Brain microvascular endothelial cell (primary cell): Measurements from ENCODE around the gene NOTCH2.

ENCODE experiments used
- DNase-seq: peaks from one replicate; pipeline ENCODE4 v3.0.0-alpha.2; 2020
- H3K27ac ChIP-seq: fragments of 250-450 bp; sonication (Bioruptor Pico); 2 replicates; pipeline ENCODE4 v1.5.1; 2020; ENCODE audit warnings: mild to moderate bottlenecking, moderate library complexity
- H3K27me3 ChIP-seq: fragments of 250-450 bp; sonication (Bioruptor Pico); replicated peaks from 2 replicates; pipeline ENCODE4 v1.5.1; 2020; ENCODE audit warnings: mild to moderate bottlenecking
- H3K36me3 ChIP-seq: fragments of 250-450 bp; sonication (Bioruptor Pico); replicated peaks from 2 replicates; pipeline ENCODE4 v1.5.1; 2020; ENCODE audit warnings: mild to moderate bottlenecking
- H3K4me3 ChIP-seq: 2 replicates; pipeline ENCODE4 v1.5.1; 2011; ENCODE audit warnings: low read depth, mild to moderate bottlenecking, control low read depth, low read length, moderate library complexity
- in situ Hi-C: cut with HindIII; loops from 2 replicates; pipeline ENCODE4 v1.10.0; 2017; ENCODE audit warnings: low sequenced_read_pairs, low pct_ligation_motif_present
- TF ChIP-seq, protein P1 (sequence below): IDR thresholded peaks from 2 replicates; pipeline ENCODE4 v1.5.1; 2011; ENCODE audit warnings: low read depth, mild to moderate bottlenecking, moderate library complexity, low read length, control low read depth, inconsistent platforms; ENCODE audit errors: missing control alignments

NOTCH2 gene

DNA sequence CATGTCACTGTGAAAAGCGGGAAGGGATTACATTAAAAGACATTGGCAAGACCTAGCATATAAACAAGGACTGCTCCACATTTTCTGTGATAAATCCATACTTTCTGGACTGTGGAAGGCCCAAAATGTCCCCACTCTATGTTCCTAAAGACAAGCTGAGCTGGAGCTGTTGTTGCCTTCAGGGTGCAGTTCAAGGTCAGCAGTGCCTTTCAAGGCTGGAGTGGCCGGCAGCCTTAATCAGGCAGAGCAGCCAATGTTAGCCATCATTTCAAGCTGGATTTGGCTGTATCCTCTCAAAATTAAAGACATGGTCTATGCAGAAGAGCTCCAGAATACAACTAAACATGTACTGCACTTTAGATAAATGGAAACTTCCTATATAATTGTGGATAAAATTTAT lies 102.8 kb downstream of the NOTCH2 start:
- peaks cover 86% of the 10 kb centered on the region for H3K36me3 ChIP-seq
- in situ Hi-C loops, result no loop called here
- H3K27me3 ChIP-seq, result no peaks in the 10 kb centered on the region
- H3K27ac ChIP-seq, result no peak overlapping the region
- no peak for DNase-seq
- no peak overlapping the region for H3K4me3 ChIP-seq
- TF ChIP-seq, protein P1, sequence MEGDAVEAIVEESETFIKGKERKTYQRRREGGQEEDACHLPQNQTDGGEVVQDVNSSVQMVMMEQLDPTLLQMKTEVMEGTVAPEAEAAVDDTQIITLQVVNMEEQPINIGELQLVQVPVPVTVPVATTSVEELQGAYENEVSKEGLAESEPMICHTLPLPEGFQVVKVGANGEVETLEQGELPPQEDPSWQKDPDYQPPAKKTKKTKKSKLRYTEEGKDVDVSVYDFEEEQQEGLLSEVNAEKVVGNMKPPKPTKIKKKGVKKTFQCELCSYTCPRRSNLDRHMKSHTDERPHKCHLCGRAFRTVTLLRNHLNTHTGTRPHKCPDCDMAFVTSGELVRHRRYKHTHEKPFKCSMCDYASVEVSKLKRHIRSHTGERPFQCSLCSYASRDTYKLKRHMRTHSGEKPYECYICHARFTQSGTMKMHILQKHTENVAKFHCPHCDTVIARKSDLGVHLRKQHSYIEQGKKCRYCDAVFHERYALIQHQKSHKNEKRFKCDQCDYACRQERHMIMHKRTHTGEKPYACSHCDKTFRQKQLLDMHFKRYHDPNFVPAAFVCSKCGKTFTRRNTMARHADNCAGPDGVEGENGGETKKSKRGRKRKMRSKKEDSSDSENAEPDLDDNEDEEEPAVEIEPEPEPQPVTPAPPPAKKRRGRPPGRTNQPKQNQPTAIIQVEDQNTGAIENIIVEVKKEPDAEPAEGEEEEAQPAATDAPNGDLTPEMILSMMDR, result no peak

DNA sequence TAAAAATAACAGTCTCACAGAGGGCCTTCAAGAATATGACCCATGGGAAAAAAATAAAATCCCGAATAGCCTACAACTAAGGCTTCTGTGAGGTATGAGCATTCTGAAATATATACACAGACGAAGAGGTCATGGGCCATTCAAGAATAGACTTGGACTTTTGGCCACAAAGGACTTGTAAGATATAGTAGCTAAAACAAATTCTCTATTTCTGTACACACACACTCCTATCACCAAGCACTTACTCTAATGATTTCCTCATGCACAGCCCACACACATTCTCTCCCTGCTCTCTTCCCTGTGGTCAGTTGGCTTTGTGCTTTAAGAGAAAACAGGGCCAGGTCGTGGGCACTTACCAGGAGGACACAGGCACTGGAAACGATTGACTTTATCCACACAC lies 103.4 kb downstream of the NOTCH2 start:
- TF ChIP-seq, protein P1, result no peak
- DNase-seq, result peak; percentile 39
- H3K27me3 ChIP-seq, result no peaks in the 10 kb centered on the region
- H3K36me3 ChIP-seq, result peaks cover 80% of the 10 kb centered on the region
- no peak overlapping the region for H3K4me3 ChIP-seq
- H3K27ac ChIP-seq, result peak overlapping the region; percentile 16
- in situ Hi-C loops, result no loop called here

DNA sequence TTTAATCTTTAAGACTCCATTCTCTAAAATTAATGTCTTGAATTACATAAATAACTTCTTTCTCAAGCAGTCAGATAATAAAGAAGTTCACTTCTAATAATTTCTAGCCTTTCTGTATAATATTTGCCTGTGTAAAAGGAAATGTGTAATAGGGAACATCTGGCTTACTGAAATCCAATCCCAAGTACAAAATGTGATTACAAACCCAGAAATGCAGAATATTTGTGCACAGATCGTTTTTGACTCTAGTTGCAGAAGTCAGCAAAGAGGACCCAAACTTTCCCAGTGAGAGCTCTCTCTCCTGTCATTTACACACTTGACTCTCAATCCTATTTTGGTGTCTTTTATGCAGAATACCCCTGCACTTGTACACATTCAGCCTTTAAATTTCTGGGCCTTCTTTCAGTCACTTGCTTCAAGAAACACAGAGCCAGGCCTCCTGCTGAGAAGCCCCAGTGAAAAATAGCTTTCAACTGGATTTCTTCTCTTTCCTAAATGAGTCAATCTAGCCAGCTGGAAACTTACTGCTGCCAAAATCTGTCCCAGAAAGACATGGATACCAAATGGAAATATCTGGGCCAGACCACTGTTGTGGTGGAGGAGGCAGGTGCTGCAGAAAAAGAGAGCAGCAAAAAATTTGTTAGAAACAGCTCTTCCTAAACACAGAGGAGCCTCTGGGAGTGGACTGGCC lies 104.6 kb downstream of the NOTCH2 start:
- Histone ChIP-seq H3K27me3 (no peaks in the 10 kb centered on the region), H3K36me3 (peaks cover 76% of the 10 kb centered on the region), H3K27ac (peak overlapping the region; percentile 16), H3K4me3 (no peak overlapping the region)
- DNase-seq, result peak; percentile 49
- TF ChIP-seq, protein P1, result no peak
- in situ Hi-C loops, result no loop called here

DNA sequence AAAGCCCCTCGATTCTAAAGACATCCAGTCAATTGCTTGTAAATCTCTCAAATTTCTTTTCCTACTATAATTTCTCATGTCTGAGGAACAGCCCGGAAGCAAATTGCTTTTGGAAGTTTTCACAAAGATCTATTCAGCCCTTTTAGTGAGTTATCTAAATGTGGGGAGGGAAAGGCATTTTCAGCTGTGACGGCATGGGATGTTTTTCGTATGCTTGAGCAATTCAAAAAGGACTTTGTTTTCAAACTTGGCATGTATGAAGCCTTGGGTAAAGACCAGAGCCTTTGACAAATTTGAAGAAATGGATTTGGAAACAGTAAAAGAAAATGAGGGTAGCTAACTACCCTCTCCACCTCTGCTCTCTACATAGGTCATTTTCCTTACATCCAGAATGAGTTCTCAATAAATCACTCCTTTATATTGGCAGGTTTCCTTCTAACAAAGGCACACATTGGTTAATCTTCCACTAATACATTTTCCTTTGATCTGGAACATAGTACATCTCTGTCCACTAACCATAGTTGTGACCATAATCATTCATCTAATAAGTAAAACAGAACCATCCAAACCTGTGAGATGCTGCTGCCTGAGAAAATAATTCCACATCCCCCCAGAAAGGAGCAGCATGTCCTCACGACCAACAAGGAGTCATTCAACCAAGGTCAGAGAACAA lies 107.0 kb downstream of the NOTCH2 start:
- Histone ChIP-seq H3K27ac (no peak overlapping the region), H3K27me3 (no peaks in the 10 kb centered on the region), H3K4me3 (no peak overlapping the region), H3K36me3 (peaks cover 71% of the 10 kb centered on the region)
- TF ChIP-seq, protein P1, result no peak
- no peak for DNase-seq
- in situ Hi-C loops, result no loop called here

DNA sequence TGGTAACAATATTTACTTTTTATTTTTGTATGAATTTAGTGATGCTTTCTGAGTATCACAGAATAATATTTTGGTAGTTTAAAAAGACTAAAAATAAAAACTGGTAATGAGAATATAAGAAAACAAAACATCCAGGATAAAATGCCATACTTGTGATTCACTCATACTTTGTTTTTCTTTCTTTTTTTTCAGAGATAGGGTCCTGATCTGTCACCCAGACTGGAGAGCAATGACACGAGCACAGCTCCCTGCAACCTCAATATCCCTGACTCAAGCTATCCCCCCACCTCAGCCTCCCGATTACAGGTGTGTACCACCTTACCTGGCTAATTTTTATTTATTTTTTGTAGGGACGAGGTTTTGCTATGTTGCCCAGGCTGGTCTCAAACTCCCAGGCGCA lies 109.0 kb downstream of the NOTCH2 start:
- TF ChIP-seq, protein P1, result no peak
- no peak for DNase-seq
- Histone ChIP-seq H3K27ac (no peak overlapping the region), H3K36me3 (peaks cover 61% of the 10 kb centered on the region), H3K4me3 (no peak overlapping the region), H3K27me3 (no peaks in the 10 kb centered on the region)
- in situ Hi-C loops, result no loop called here
